GM04504 (cell line): ENCODE results near the gene FXYD3.
A peak's percentile ranks its signal among the peaks of the same experiment; 100 is the strongest.
"Not testable (repeated sequence)": the region's sequence is repeated elsewhere in the genome, so short reads cannot be mapped to it uniquely, and the experiment has no call there.

Experiments
- DNase-seq: peaks from one replicate; pipeline ENCODE4 v3.0.0-alpha.2; 2012; ENCODE audit warnings: low read depth

Gene FXYD3

DNA sequence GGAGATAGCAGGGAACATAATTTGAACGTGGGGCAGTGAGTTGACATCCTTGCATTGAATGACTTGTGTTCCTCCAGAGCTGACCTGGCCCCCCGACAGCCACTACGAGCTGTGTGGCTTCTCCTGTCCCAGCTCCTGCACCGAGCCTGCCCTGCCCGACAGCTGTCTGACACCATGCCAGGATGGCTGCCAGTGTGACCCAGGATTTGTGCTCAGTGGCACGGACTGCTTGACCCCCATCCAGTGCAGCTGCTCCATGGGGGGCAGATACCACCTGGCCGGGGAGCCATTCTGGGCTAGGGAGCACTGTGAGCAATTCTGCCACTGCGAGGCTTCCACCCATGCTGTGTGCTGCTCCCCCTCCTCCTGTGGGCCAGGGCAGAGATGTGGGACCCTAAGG is 29.2 kb upstream of the FXYD3 start:
- no peak for DNase-seq

DNA sequence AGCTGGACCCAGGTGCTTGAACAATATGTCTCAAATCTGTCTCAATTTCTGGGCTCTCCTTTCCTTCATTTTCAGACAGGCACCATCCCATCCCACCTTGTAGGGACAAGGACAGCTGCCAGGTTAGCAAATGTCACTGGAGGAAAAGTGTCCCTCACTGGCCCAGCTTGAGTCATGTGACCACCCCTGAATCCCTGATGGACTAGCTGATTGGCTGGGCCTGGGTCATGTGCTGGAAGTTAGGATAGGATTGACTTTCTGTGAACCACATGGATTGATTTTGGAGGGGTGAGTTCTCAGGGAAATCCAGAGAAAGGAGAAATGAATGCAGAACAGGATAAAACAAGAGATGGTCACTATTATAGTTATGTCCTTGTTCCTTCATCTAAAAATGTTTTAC is 28.2 kb upstream of the FXYD3 start:
- DNase-seq: no peak

DNA sequence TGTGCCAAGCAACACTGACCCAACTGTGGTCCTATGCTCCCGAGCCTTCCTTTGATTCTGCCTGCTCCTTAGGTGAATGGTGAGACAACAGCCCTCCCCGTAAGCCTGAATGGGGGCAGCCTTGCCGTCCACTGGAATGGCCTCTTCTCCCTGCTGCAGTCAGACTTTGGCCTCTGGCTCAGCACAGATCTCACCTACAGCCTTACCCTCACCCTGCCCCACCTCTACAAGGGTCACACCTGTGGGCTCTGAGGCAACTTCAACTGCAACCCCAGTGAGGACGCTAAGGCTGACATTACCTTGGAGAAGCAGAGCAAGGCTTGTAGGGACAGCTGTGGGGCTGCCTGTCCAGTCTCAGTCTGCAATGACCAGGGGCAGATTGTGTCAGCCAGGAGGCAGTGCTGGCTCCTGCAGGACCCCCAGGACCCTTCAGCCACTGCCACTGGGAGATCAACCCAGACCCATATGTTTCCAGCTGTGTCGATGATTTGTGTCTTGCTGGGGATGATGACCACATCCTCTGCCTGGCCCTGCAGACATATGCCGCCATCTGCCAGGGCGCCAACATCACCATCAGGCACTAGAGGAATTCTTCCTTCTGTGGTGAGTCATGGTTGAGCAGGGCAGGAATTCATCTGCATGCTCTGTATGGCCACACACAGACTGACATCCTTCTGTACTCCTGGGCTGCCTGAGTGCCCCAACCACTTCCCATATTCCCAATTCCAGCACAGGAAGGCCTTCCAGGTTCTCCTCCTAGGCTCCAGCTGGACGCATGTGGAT is 27.3 kb upstream of the FXYD3 start:
- peak; percentile 72 for DNase-seq

DNA sequence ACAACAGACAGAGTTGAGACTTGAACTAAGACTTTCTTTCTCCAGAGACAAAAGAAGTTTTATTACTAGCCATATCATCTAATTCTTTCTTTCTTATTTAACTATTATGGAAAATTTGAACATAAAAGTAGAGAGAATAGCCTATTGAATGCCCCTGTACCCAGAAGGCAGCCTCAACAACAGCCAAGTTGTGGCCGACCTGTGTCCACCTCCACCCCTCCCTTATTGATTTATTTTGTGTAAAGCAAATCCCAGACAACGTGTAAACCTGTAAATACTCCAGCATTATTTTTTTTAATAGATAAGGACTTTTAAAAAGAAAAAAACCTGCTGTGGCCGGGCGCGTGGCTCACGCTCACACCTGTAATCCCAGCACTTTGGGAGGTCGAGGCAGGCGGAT is 26.1 kb upstream of the FXYD3 start:
- DNase-seq: no peak

DNA sequence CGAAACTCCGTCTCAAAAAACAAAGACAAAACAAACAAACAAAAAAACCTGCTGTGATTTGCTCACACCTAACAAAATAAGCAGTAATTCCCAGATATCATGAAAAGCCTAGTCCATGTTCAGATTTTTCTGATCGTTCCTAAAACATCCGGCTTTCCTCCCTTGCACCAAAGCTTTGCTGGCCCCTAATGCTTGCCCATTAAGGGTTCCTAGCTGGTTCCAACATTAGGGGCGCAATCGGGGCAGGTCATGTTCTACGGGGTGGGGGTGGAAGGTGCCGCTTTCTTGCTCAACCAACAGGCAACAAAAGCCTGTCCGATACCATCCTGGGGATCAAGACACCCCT is 25.5 kb upstream of the FXYD3 start:
- DNase-seq: no peak

DNA sequence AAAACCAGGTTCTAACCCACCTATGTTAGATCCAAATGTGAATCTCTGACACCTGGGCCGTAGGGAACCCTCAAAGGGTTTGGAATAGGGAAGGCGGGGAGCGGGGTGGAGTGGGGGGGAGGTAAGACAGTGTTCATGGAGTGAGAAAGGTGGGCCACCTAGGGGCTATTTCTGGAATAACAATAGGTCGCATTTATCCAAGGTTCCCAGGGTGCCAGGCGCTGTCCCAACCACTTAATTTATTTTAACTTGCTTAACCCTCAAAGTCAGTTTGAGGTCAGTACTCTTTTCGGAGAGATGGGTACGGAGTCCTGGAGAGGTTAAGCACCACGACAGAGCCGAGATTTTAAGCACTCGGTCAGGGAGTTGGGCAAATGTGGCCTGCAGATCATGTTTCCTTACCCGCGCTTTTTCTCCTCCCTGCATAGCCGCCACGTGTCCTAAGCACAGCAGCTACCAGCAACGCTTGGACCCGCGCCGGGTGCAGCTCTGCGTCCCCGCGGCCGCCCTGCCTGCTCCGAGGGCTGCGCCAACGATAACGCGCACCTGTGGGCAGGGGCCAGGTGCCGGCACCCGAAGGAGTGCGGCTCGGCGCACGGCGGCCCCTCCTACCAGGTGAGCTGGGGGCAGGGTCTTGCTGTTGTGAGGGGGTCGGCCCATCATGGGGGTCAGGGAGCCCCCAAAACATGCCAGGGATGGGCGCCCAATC is 25.0 kb upstream of the FXYD3 start:
- DNase-seq: peak; percentile 27

DNA sequence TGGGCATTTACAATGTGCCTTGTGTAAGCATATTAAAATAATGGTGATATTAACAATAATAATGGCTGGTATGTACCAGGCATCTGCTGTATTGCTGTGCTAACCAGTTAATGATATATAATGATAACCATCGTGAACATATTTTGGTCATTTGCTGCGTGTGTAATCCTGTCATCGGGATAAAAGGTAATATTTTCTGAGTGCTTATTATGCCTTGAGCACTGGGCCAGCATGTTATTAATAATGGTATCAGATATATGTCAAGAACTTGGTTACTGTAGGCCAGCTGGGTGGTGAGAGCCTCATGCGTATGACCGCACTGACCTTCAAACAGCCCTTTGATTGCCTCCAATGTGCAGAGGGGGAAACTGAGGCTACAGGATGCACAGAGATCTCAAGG is 22.2 kb upstream of the FXYD3 start:
- DNase-seq: no peak

DNA sequence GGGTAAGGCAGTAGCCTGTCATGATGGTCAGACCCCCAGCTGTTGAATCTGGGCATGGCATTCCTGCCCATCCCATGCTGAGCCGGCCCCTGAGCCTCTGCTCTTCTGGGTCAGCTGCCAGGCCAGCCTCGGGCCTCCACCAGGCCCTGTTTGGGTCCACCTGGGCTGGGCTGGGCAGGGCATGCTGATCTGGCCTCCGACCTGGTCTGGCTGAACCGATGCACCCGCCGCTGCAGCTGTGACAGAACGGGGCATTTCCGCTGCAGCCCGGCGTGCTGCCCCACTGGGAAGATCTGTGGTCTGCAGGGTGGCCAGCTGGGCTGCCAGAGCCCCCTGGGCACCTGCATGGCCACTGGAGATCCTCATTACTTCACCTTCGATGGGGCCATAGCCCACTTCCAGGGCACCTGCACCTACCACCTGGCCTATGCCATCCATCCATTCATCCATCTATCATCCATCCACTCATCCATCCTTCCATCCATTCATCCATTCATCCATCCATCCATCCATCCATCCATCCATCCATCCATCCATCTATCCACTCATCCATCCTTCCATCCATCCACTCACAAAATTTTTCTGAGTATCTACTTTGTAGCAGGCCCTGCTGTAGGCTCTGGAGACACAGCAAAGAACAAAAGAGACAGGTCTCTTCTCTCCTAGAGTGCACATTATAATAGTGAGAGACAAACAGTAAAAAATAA is 21.5 kb upstream of the FXYD3 start:
- DNase-seq: no peak

DNA sequence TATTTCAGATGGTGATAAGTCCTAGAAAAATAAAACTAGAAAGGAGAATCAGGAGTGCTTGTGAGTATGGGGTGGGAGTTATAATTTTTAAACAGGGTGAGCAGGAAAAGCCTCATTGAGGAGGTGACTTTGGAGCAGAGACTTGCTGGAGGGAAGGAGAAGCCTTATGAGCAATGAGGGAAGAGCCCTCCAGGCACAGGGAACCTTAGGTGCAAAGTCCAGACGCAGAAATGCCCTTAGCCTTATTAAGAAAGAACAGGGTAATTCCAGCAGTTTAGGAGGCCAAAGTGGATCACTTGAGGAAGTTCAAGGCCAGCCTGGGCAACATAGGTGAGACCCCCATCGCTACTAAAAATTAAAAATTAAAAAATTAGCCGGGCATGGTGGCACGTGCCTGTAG is 21.0 kb upstream of the FXYD3 start:
- no peak for DNase-seq

DNA sequence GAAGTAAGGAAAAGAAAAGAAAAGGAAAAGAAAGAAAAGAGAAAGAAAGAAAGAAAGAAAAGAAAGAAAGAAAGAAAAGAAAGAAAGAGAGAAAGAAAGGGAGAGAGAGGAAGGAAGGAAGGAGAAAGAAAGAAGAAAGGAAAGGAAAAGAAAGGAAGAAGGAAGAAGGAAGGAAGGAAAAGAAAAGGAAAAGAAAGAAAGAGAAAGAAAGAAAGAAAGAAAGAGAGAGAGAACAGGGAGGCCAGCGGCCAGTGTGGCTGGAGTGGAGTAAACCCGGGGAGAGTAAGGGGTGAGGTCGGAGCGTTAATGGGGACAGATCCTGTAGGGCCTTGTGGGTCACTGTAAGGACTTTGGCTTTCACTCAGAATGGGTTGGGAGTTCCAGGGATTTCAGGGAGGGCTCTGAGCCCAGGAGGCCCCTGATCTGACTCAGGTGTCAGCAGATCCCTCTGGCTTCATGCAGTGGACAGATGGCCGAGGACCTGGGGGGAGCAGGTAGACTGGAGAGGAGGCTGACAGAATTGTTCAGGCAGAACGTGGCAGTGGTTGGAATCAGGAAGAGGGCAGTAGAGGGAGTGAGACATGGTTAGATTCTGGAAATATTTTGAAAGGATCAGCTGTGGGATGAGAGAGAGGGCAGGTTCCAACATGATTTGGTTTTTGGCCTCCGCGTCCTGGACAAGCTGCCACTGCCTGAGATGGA is 19.8 kb upstream of the FXYD3 start:
- no peak for DNase-seq

DNA sequence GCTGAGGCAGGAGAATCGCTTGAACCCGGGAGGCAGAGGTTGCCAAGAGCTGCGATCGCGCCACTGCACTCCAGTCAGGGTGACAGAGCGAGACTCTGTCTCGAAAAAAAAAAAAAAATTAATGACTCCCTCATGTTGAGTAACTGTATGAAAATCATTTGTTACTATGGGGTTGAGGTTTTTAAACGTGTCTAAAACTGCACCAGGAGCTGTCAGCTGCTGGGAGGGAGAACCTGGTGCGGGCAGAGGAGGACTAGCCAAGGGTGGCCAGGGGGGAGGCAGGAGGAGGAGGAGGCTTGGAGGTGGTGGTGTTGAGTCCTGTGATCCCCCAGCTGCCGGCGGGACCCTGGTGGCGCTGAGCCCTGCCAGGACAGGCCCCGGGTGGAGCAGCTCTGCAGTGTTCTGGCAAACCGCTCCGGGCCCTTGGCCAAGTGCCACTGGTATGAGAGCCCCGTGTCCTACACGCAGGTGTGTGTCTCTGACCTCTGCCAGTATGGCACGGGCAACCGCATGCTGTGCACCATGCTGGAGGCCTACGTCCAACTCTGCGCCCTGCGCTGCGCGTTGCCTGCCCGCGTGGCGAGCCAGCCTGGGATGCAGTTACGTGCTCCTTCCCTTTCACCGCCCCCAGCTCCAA is 17.1 kb upstream of the FXYD3 start:
- DNase-seq: no peak

DNA sequence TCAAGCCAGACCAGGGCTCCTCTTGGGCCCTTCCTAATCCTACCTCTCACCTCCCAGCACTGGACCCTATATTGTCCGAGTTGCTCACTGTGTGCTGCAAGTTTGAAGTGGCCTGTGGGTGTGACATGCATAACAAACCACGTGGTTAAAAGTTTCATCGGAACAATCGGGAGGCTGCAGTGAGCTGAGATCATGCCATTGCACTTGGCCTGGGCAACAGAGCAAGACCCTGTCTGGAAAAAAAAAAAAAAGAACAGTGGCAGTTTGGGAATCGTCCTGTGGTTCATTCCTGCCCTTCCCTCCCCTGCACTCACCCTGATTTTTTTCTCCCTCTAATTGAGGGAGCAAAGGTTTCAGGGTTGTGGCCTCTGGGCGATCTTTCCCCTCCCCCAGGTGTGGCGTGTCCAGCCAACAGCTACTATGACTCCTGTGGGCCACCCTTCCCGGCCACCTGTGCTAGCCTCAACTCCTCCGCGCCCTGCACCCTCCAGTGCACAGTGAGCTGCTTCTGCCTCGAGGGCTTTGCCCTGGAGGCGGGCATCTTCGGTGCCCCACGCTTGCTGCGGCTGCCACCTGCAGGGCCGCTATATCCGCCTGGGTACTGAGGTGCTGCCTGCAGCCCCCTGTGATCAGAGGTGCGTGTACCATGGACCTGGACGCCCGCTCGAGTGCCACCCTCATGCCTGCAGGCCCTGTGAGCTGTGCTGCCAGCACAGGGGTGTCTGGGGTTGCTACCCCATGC is 16.3 kb upstream of the FXYD3 start:
- DNase-seq: no peak

DNA sequence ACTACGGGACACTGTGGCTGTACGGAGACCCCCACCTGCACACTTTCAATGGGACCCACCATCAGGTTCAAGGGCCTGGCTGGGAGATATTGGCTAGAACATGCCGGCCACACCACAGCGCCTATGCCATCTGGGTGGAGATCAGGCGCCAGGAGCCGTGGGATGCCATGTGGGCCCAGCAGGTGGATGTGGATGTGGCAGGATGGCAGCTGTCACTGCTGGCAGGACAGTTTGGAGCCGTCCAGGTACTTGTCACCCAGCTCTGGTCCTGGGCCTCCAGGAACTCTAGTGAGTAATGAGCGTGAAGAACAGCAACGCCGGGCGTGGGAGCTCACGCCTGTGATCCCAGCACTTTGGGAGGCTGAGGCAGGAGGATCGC is 15.7 kb upstream of the FXYD3 start:
- no peak for DNase-seq

DNA sequence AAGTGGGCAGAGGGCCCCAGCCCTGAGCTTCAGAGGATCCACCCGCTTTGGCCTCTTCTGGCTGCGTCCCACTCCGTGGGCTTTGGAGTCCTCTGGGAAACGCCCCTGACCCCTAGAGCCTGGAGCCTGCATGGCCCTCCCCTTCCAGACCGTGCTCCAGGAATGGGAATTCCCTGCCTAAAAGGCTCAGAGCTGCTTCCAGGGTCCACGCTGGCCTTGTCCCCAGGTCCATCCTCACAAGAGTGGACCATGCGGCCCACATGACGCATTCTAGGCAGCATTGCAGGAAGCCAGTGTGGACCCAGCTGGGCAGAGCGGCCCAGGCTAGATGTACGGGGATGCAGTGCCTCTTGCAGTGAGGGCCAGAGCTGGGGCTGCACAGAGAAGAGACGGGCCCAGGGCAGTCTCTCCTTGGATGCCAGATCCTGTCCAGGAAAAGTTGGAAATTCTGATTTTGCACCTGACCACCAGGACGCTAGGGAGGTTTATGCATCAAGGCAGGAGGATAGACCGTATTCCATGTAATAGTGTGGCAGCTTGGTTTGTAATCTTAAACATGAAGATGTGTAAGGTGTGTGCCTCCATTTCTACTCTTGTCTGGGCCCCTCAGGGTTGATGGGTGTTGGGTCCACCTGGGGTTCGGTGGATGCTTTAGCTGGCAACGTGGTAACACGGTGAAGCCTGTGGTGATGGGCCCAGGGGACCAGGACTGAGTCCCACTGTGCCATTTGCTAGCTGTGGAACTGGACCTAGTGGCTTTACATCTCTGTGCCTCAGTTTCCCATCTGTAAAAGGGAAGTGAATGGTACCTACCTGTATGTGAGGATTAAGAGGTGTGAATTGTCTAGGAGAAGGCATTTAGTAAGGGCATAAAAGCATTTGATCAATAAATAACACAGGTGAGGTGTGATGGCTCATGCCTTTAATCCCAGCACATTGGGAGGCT is 14.8 kb upstream of the FXYD3 start:
- DNase-seq: no peak

DNA sequence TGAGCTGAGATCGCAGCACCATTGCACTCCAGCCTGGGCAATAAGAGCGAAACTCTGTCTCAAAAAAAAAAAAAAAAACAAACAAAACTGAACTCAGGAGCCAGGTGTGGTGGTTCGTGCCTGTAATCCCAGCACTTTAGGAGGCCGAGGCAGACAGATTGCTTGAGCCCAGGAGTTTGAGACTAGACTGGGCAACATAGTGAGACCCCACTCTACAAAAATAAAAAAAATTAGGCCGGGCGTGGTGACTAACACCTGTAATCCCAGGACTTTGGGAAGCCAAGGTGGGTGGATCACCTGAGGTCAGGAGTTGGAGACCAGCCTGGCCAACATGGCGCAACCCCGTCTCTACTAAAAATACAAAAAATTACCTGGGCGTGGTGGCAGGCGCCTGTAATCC is 13.7 kb upstream of the FXYD3 start:
- not testable (repeated sequence) for DNase-seq

DNA sequence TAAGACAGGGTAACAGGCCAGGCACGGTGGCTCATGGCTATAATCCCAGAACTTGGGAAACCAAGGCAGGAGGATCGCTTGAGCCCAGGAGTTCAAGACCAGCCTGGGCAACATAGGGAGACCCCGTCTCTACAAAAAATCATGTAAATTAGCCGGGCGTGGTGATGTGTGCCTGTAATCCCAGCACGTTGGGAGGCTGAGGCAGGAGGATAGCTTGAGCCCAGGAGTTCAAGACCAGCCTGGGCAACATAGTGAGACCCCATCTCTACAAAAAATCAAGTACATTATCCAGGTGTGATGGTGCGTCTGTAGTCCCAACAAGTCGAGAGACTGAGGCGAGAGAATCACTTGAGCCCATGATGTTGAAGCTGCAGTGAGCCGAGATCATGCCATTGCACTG is 12.0 kb upstream of the FXYD3 start:
- DNase-seq: not testable (repeated sequence)

DNA sequence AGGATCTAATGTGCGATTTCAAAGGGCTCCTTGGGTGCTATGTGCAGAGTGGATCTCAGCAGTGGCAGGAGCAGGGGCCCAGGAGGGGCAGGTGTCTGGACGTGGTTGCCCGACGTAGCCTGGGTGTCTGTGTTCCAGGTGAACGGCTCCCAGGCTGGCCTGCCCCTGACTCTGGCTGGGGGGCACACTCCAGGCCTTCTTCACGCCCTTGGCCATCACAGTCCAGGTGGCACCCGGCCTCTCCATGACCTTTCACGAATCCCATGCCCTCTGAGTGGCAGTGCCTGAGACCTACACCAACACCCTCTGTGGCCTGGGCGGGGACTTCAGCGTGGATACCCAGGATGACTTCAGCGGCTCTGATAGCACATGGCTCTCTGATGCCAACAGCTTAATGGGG is 11.3 kb upstream of the FXYD3 start:
- DNase-seq: no peak

DNA sequence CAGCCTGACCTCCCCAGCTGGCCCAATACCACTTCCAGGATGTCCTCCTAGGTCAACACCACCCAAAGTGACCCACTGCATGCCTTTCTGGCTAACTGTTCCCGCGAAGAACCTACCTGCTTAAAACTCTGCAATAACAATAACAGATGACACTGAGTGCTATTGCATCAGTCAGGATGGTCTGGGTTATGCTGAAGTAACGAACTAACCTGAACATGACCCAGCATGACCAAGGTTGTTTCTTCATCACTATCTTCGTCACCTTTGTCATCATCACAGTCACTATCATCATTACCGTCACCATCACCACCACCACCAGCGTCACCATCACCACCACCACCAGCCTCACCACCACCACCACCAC is 10.6 kb upstream of the FXYD3 start:
- no peak for DNase-seq

DNA sequence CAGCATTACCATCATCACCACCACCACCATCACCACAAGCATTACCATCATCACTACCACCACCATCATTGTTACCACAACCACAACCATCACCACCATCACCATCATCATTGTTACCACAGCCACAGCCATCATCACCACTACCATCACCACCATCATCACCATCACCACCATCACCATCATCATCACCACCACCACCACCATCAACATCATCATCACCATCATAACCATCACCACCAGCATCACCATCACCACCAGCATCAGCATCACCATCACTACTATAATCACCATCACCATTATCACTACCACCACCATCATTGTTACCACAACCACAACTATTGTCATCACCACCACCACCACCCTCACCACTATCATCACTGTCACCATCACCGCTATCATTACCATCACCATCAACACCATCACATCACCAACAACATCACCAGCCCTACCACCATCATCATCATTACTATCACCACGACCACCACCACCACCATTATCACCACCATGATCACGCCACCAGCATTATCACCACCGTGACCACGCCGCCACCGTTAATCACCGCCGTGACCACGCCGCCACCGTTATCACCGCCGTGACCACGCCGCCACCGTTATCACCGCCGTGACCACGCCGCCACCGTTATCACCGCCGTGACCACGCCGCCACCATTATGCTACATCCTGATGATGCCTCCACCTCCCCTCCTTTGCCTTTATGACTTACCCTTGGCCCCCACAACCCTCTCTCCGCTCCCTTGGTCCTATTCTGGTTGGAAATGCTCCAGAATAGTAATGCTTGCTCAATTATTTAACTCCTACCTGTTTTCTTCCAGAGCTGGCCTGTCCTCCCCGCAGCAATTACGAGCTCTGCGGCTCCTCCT is 10.0 kb upstream of the FXYD3 start:
- DNase-seq: no peak

DNA sequence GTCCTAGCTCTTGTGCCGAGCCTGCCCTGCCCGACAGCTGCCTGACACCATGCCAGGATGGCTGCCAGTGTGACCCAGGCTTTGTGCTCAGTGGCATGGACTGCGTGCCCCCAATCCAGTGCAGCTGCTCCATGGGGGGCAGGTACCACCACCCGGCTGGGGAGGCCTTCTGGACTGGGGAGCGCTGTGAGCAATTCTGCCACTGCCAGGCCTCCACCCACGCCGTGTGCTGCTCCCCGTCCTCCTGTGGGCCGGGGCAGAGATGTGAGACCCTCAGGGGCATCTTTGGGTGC is 9.4 kb upstream of the FXYD3 start:
- DNase-seq: no peak
